Neutrophil (primary cell): Measurements from ENCODE around the gene ARFGEF3.

Source experiments
- H3K27ac ChIP-seq: fragments of 200-600 bp; sonication (generic); 2 replicates; pipeline ENCODE4 v1.5.1; 2016; ENCODE audit warnings: mild to moderate bottlenecking, moderate library complexity
- H3K27me3 ChIP-seq: fragments of 200-600 bp; sonication (generic); 2 replicates; pipeline ENCODE4 v1.6.0; 2016; ENCODE audit warnings: mild to moderate bottlenecking
- H3K36me3 ChIP-seq: fragments of 200-600 bp; sonication (generic); 2 replicates; pipeline ENCODE4 v1.5.1; 2017
- H3K4me1 ChIP-seq, 2 experiments: fragments of 200-600 bp in 1 of 2; sonication (generic) in 1 of 2; 1 replicate in 1 of 2; 2 replicates in 1 of 2; pipeline versions ENCODE4 v1.5.1 to v1.6.1; 2013 to 2016; ENCODE audit warnings: low read depth in 1 of 2, low read length in 1 of 2, mild to moderate bottlenecking in 1 of 2, moderate library complexity in 1 of 2; ENCODE audit not compliant: control insufficient read depth in 1 of 2, insufficient read depth in 1 of 2
- H3K4me3 ChIP-seq, 2 experiments: fragments of 200-600 bp in 1 of 2; sonication (generic) in 1 of 2; 1 replicate in 1 of 2; 2 replicates in 1 of 2; pipeline ENCODE4 v1.5.1; 2013 to 2016; ENCODE audit warnings: low read depth in 1 of 2, low read length in 1 of 2, mild to moderate bottlenecking in 1 of 2, moderate library complexity in 1 of 2
- H3K9me3 ChIP-seq: fragments of 200-600 bp; sonication (generic); 2 replicates; pipeline ENCODE4 v1.5.1; 2016
- TF ChIP-seq, protein P1 (sequence below): fragments of 200-600 bp; sonication (generic); IDR thresholded peaks from 2 replicates; pipeline ENCODE4 v1.5.1; 2016; ENCODE audit warnings: antibody characterized with exemption

ARFGEF3 gene

DNA sequence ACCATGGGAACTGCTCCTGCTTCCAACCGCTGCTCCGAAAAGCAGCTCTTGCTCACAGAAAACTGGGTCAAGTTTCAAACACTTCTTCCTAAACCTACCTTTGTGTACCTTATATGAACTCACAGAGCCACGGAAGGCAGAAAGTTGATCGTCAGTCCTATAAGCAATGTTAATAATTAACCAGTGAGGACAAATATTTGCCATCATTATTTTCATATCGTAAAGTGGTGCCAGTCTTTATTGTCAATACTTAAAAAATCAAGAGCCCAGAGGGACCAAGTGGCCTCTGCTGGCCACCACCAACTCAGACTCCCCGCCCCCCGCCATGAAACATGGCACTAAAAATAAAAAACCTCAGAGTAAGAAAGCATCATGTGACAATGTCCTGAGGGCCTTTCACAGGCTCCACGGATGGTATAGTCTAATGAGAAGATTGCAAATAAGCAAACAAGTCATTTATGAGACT lies 65.6 kb downstream of the ARFGEF3 start:
- H3K4me1 ChIP-seq, result peaks cover 0 to 5% of the 10 kb centered on the region in 2 experiments
- no peaks in the 10 kb centered on the region for H3K36me3 ChIP-seq
- no peak overlapping the region for H3K4me3 ChIP-seq
- no peak overlapping the region for H3K27ac ChIP-seq
- no peaks in the 10 kb centered on the region for H3K27me3 ChIP-seq
- H3K9me3 ChIP-seq, result no peaks in the 10 kb centered on the region
- TF ChIP-seq, protein P1, sequence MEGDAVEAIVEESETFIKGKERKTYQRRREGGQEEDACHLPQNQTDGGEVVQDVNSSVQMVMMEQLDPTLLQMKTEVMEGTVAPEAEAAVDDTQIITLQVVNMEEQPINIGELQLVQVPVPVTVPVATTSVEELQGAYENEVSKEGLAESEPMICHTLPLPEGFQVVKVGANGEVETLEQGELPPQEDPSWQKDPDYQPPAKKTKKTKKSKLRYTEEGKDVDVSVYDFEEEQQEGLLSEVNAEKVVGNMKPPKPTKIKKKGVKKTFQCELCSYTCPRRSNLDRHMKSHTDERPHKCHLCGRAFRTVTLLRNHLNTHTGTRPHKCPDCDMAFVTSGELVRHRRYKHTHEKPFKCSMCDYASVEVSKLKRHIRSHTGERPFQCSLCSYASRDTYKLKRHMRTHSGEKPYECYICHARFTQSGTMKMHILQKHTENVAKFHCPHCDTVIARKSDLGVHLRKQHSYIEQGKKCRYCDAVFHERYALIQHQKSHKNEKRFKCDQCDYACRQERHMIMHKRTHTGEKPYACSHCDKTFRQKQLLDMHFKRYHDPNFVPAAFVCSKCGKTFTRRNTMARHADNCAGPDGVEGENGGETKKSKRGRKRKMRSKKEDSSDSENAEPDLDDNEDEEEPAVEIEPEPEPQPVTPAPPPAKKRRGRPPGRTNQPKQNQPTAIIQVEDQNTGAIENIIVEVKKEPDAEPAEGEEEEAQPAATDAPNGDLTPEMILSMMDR, result no peak

GRCh38 chr6:138229072-138229471 lies 67.3 kb downstream of the ARFGEF3 start:
- TF ChIP-seq, protein P1, result no peak
- no peak overlapping the region for H3K4me3 ChIP-seq
- no peak overlapping the region for H3K27ac ChIP-seq

GRCh38 chr6:138229663-138230179 lies 68.0 kb downstream of the ARFGEF3 start:
- TF ChIP-seq, protein P1, result no peak
- H3K27ac ChIP-seq, result no peak overlapping the region
- no peaks in the 10 kb centered on the region for H3K4me1 ChIP-seq
- H3K4me3 ChIP-seq, result no peak overlapping the region
- H3K36me3 ChIP-seq, result no peaks in the 10 kb centered on the region
- no peaks in the 10 kb centered on the region for H3K9me3 ChIP-seq
- H3K27me3 ChIP-seq, result no peaks in the 10 kb centered on the region

More at GRCh38 chr6:138229072-138229471, 67.3 kb downstream of the ARFGEF3 start:
- H3K9me3 ChIP-seq, result no peaks in the 10 kb centered on the region
- H3K4me1 ChIP-seq, result no peaks in the 10 kb centered on the region
- H3K36me3 ChIP-seq, result no peaks in the 10 kb centered on the region
- no peaks in the 10 kb centered on the region for H3K27me3 ChIP-seq

DNA sequence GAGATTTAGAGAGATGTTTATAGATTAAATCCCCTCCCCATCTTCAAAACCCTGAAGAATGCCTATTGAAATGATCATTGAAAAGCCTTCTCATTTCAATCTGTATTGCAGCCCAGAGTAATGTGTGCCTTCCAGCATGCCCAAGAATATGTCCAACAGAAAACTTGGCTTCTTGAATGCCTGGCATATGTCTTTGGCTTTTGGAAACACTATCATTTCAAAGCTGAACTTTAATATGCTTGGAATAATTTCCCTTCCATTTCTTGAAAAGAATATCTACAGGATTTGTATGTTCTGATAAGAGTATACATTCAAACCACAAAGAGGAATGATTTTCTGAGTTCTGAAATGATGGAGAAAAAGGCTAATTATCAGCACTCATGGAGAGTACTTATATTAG lies 68.5 kb downstream of the ARFGEF3 start:
- TF ChIP-seq, protein P1, result no peak
- Histone ChIP-seq H3K9me3 (no peaks in the 10 kb centered on the region), H3K4me1 (no peaks in the 10 kb centered on the region), H3K36me3 (no peaks in the 10 kb centered on the region), H3K27me3 (no peaks in the 10 kb centered on the region), H3K27ac (no peak overlapping the region), H3K4me3 (no peak overlapping the region)

GRCh38 chr6:138230759-138231380 lies 69.1 kb downstream of the ARFGEF3 start:
- Histone ChIP-seq H3K27ac (no peak overlapping the region), H3K36me3 (no peaks in the 10 kb centered on the region), H3K4me1 (no peaks in the 10 kb centered on the region), H3K9me3 (no peaks in the 10 kb centered on the region), H3K27me3 (no peaks in the 10 kb centered on the region), H3K4me3 (no peak overlapping the region)
- TF ChIP-seq, protein P1, result no peak
